ENCODE data around the gene NKTR.

The NKTR gene

GRCh38 chr3:42649783-42650182 is 49.3 kb downstream of the NKTR start:
- no peak for DNase-seq (ENCODE audit: low read depth in 2 of 2)

- DNase-seq (ENCODE audit: low read depth in 2 of 2), result no peak
Observed at GRCh38 chr3:42651248-42652091, 51.0 kb downstream of the NKTR start.

GRCh38 chr3:42652251-42652610 is 51.7 kb downstream of the NKTR start:
- DNase-seq (ENCODE audit: low read depth in 2 of 2), result no peak

- no peak for DNase-seq (ENCODE audit: low read depth in 2 of 2)
Observed at GRCh38 chr3:42652611-42653302, 52.3 kb downstream of the NKTR start.

GRCh38 chr3:42653303-42653559 is 52.7 kb downstream of the NKTR start:
- DNase-seq (ENCODE audit: low read depth in 2 of 2), result no peak

GRCh38 chr3:42653560-42654330 is 53.3 kb downstream of the NKTR start, which contains the start of gene ZBTB47:
ZBTB47 (plus strand) TSS chr3:42653697; CDS start chr3:42658356, 4,659 bp downstream.
- no peak for DNase-seq (ENCODE audit: low read depth in 2 of 2)

- no peak for DNase-seq (ENCODE audit: low read depth in 2 of 2)
Observed at GRCh38 chr3:42654331-42655201, 54.1 kb downstream of the NKTR start.

GRCh38 chr3:42655331-42655888 is 54.9 kb downstream of the NKTR start:
- DNase-seq (ENCODE audit: low read depth in 2 of 2), result no peak

GRCh38 chr3:42655980-42656679 is 55.6 kb downstream of the NKTR start:
- DNase-seq (ENCODE audit: low read depth in 2 of 2), result no peak

- DNase-seq (ENCODE audit: low read depth in 2 of 2), result no peak
Observed at GRCh38 chr3:42656680-42657610, 56.5 kb downstream of the NKTR start.

GRCh38 chr3:42657675-42658074 is 57.2 kb downstream of the NKTR start:
- DNase-seq (ENCODE audit: low read depth in 2 of 2), result no peak

GRCh38 chr3:42658091-42658770 is 57.7 kb downstream of the NKTR start:
- no peak for DNase-seq (ENCODE audit: low read depth in 2 of 2)

GRCh38 chr3:42658771-42659390 is 58.4 kb downstream of the NKTR start:
- no peak for DNase-seq (ENCODE audit: low read depth in 2 of 2)

- DNase-seq (ENCODE audit: low read depth in 2 of 2), result no peak
Observed at GRCh38 chr3:42659451-42660130, 59.1 kb downstream of the NKTR start.

- DNase-seq (ENCODE audit: low read depth in 2 of 2), result no peak
Observed at GRCh38 chr3:42660131-42660715, 59.7 kb downstream of the NKTR start.

GRCh38 chr3:42660898-42661297 is 60.4 kb downstream of the NKTR start:
- no peak for DNase-seq (ENCODE audit: low read depth in 2 of 2)

GRCh38 chr3:42661593-42662022 is 61.1 kb downstream of the NKTR start:
- no peak for DNase-seq (ENCODE audit: low read depth in 2 of 2)
